HepG2 (cell line): ENCODE measurements around the gene SMAD2. TPM values are rescaled to one million over a fixed set of nuclear protein-coding genes. Genes with fewer than 3 reads are reported as not detected.

Experiments
- ATAC-seq: fragments of 200-7000 bp; cut with Tn5 transposase; 3 replicates; pipeline ENCODE4 v1.9.1; 2020; ENCODE audit warnings: mild to moderate bottlenecking, moderate library complexity
- BruUV-seq: library from RNA; stranded (reverse); fragments of 400-500 nt; replicated peaks from 2 replicates; lab custom pipeline; 2021; lab: Mats Ljungman, UMichigan
- CTCF ChIA-PET: fragments of 300-600 bp; formaldehyde crosslinking; extraction: SDS; loops from one replicate; lab custom pipeline; 2021; ENCODE audit warnings: low total read pairs, inconsistent platforms, low intra/inter-chr PET ratio; lab: Yijun Ruan, JAX
- POLR2A ChIA-PET: fragments of 350-600 bp; sonication (Branson Sonifier 250); formaldehyde crosslinking; loops from one replicate; lab custom pipeline; 2020; ENCODE audit warnings: antibody characterized with exemption, inconsistent platforms; lab: Yijun Ruan, JAX
- DNase-seq: peaks from one replicate; pipeline ENCODE4 v3.0.0-alpha.2; 2015; ENCODE audit warnings: low spot score
- FAIRE-seq: peaks from 3 replicates; lab custom pipeline; 2011; peaks lifted over from hg19 to GRCh38; lab: Jason Lieb, UNC
- H2AFZ ChIP-seq: one replicate; pipeline ENCODE4 v1.6.1; 2011; ENCODE audit warnings: low read length, inconsistent platforms
- H3K27ac ChIP-seq: fragments of 300-600 bp; 3 replicates; pipeline ENCODE4 v1.8.0; 2011; ENCODE audit warnings: mixed run types, mild to moderate bottlenecking, mixed read lengths, low read length, inconsistent platforms; ENCODE audit not compliant: insufficient read depth; ENCODE audit errors: extremely low read length
- H3K27me3 ChIP-seq, 2 experiments: fragments of 200-600 bp in 1 of 2; 2 replicates in 1 of 2; 3 replicates in 1 of 2; pipeline versions ENCODE4 v1.6.0 to v1.8.0; 2011; ENCODE audit warnings: low read length in 2 of 2, mild to moderate bottlenecking in 2 of 2, moderate library complexity in 2 of 2, inconsistent platforms in 1 of 2; ENCODE audit not compliant: insufficient read depth in 2 of 2, control insufficient read depth in 1 of 2
- H3K36me3 ChIP-seq, 2 experiments: fragments of 200-600 bp in 1 of 2; replicated peaks in 1 of 2; 2 replicates in 1 of 2; 3 replicates in 1 of 2; pipeline versions ENCODE4 v1.5.1 to v1.8.0; 2011; ENCODE audit warnings: low read length in 2 of 2, inconsistent platforms in 1 of 2; ENCODE audit not compliant: insufficient read depth in 2 of 2, control insufficient read depth in 1 of 2
- H3K4me1 ChIP-seq: 2 replicates; pipeline ENCODE4 v1.5.1; 2012; ENCODE audit warnings: low read length, inconsistent platforms; ENCODE audit not compliant: insufficient read depth
- H3K4me2 ChIP-seq: 2 replicates; pipeline ENCODE4 v1.6.0; 2011; ENCODE audit warnings: low read depth, low read length, inconsistent platforms
- H3K4me3 ChIP-seq, 3 experiments: fragments of 200-600 bp in 1 of 3; sonication (generic), shearing (Covaris generic) in 1 of 3; replicated peaks in 1 of 3; 2 replicates each; pipeline ENCODE4 v1.5.1; 2011 to 2016; ENCODE audit warnings: low read length in 3 of 3, inconsistent platforms in 2 of 3, low read depth in 2 of 3, mild to moderate bottlenecking in 2 of 3, control low read depth in 1 of 3, mixed read lengths in 1 of 3; ENCODE audit not compliant: insufficient read depth in 1 of 3
- H3K79me2 ChIP-seq: one replicate; pipeline ENCODE4 v1.6.1; 2011; ENCODE audit warnings: low read length, inconsistent platforms; ENCODE audit not compliant: insufficient read depth
- H3K9ac ChIP-seq: 2 replicates; pipeline ENCODE4 v1.6.0; 2011; ENCODE audit warnings: mild to moderate bottlenecking, low read depth, low read length, inconsistent platforms; ENCODE audit not compliant: insufficient read depth
- H3K9me3 ChIP-seq: 2 replicates; pipeline ENCODE4 v1.5.1; 2012; ENCODE audit warnings: mild to moderate bottlenecking, low read length
- H4K20me1 ChIP-seq: 2 replicates; pipeline ENCODE4 v1.6.0; 2011; ENCODE audit warnings: inconsistent platforms, mild to moderate bottlenecking, low read length, moderate library complexity; ENCODE audit not compliant: insufficient read depth
- ATF2 ChIP-seq: sonication (generic); formaldehyde crosslinking; IDR thresholded peaks from 2 replicates; pipeline ENCODE4 v1.4.0; 2020; ENCODE audit warnings: missing genetic modification reagents
- BATF2 ChIP-seq: sonication (generic); formaldehyde crosslinking; IDR thresholded peaks from 2 replicates; pipeline ENCODE4 v1.8.0; 2022; ENCODE audit warnings: mild to moderate bottlenecking, missing genetic modification reagents, moderate library complexity
- CHD4 ChIP-seq: fragments of 200-600 bp; sonication (generic); IDR thresholded peaks from 2 replicates; pipeline ENCODE4 v1.7.0; 2017; ENCODE audit warnings: mild to moderate bottlenecking, low read length, borderline replicate concordance
- CREBL2 ChIP-seq: sonication (generic); formaldehyde crosslinking; IDR thresholded peaks from 2 replicates; pipeline ENCODE4 v1.8.1; 2023; ENCODE audit warnings: missing genetic modification reagents, mild to moderate bottlenecking, borderline replicate concordance
- ETV5 ChIP-seq: IDR thresholded peaks from 2 replicates; pipeline ENCODE4 v1.6.1; 2018; ENCODE audit warnings: missing biosample characterization, missing genetic modification reagents, inconsistent platforms, borderline replicate concordance
- IRF2 ChIP-seq: IDR thresholded peaks from 2 replicates; pipeline ENCODE4 v1.6.1; 2018; ENCODE audit warnings: missing genetic modification reagents, missing compliant biosample characterization
- MTA1 ChIP-seq: sonication (generic); formaldehyde crosslinking; IDR thresholded peaks from 2 replicates; pipeline ENCODE4 v1.4.0; 2020; ENCODE audit warnings: missing genetic modification reagents, mild to moderate bottlenecking, borderline replicate concordance
- RAD51 ChIP-seq: fragments of 450-650 bp; IDR thresholded peaks from 2 replicates; pipeline ENCODE4 v1.6.1; 2016; ENCODE audit warnings: borderline replicate concordance
- STAT5B ChIP-seq: sonication (generic); formaldehyde crosslinking; IDR thresholded peaks from 2 replicates; pipeline ENCODE4 v1.4.0; 2020; ENCODE audit warnings: missing genetic modification reagents
- ZNF841 ChIP-seq: sonication (generic); formaldehyde crosslinking; IDR thresholded peaks from 2 replicates; pipeline ENCODE4 v1.8.1; 2023; ENCODE audit warnings: missing genetic modification reagents, borderline replicate concordance
- ZSCAN30 ChIP-seq: sonication (generic); formaldehyde crosslinking; IDR thresholded peaks from 2 replicates; pipeline ENCODE4 v1.5.0; 2020; ENCODE audit warnings: mild to moderate bottlenecking, missing genetic modification reagents
- WGBS: methylation state at CpG from one replicate; pipeline ENCODE4 v1.1.6; 2017; ENCODE audit warnings: low lambda C conversion rate; 5-methylcytosine and 5-hydroxymethylcytosine counted together
- in situ Hi-C: cut with HindIII; loops from 2 replicates; pipeline ENCODE4 v1.10.0; 2017; ENCODE audit warnings: low pct_unique_long_range_greater_than_20kb; ENCODE audit not compliant: extremely low pct_ligation_motif_present
- intact Hi-C: fragments of 100-400 bp; cut with micrococcal nuclease; formaldehyde crosslinking; loops from one replicate; pipeline ENCODE4 v1.10.0; 2022; ENCODE audit not compliant: unreplicated experiment
- polyA plus RNA-seq, 8 experiments: library from polyadenylated mRNA; depleted of rRNA in 3 of 8; stranded (reverse) in 7 of 8; unstranded in 1 of 8; fragments of >200 nt; fragmentation: Illumina TruSeq in 4 of 8; extraction: Trizol in 4 of 8; gene quantifications; 2 replicates each; pipeline versions ENCODE4 v1.2.1 to v1.2.3, GENCODE V29; 2011 to 2016; ENCODE audit warnings: low read depth in 4 of 8, missing spikeins in 1 of 8, mixed read lengths in 1 of 8; ENCODE audit not compliant: insufficient read depth in 1 of 8
- total RNA-seq, 5 experiments: library from RNA; depleted of rRNA; stranded (reverse); fragments of >200 nt; fragmentation: Illumina TruSeq; extraction: Trizol; gene quantifications; 2 replicates each; pipeline ENCODE4 v1.2.3, GENCODE V29; 2016; ENCODE audit warnings: low read depth in 1 of 5

Gene SMAD2
- total and polyA plus RNA-seq, 2 of the 13 experiments (the other 11 are each of a cell fraction or from before 2014, with no cell fraction given), result 40.2 to 96.2 TPM

GRCh38 chr18:47791461-47791985 lies 138.9 kb downstream of the SMAD2 start (continued):
- TF ChIP-seq MTA1 (CRISPR knock-in tag), result no peak
- TF ChIP-seq BATF2 (CRISPR knock-in tag), result no peak

GRCh38 chr18:47790036-47790435 lies 140.4 kb downstream of the SMAD2 start:
- peaks cover 1 to 24% of the 10 kb centered on the region in 2 experiments; a peak in 3 of 5 replicates for H3K27me3 ChIP-seq
- H2AFZ ChIP-seq, result no peak overlapping the region
- no peak overlapping the region for H3K4me3 ChIP-seq
- BruUV-seq, result no TSS peak
- CTCF ChIA-PET, result no interaction called here
- ATAC-seq (no peak), DNase-seq (no peak), FAIRE-seq (no peak)
- POLR2A ChIA-PET, result no interaction called here
- H3K9ac ChIP-seq, result no peak overlapping the region
- H3K4me2 ChIP-seq, result no peak overlapping the region
- 0% methylated on average over 2 of the region's 2 CpGs for WGBS
- H3K79me2 ChIP-seq, result no peaks in the 10 kb centered on the region
- intact Hi-C loops, result no loop called here
- in situ Hi-C loops, result no loop called here
- no peaks in the 10 kb centered on the region for H3K36me3 ChIP-seq
- H3K27ac ChIP-seq, result no peak overlapping the region
- H3K9me3 ChIP-seq, result peaks cover under 1% of the 10 kb centered on the region; the same call in 1 of the 2 replicates
- no peaks in the 10 kb centered on the region for H4K20me1 ChIP-seq
- no peaks in the 10 kb centered on the region for H3K4me1 ChIP-seq
- TF ChIP-seq ZSCAN30 (CRISPR knock-in tag) (no peak), ETV5 (CRISPR knock-in tag) (no peak), CHD4 (no peak), CREBL2 (no peak), ZNF841 (no peak), STAT5B (CRISPR knock-in tag) (no peak), RAD51 (no peak), IRF2 (CRISPR knock-in tag) (no peak), ATF2 (CRISPR knock-in tag) (no peak)
- TF ChIP-seq, all 625 proteins: peak for 0
